Effector memory CD4-positive, alpha-beta T cell (primary cell): ENCODE data around the gene SHROOM3.

Experiments used
- DNase-seq, 3 donors: peaks; one replicate each; pipeline ENCODE4 v3.0.0-alpha.2; 2020
- H3K27ac ChIP-seq: 2 replicates; pipeline ENCODE4 v1.7.0; 2013; ENCODE audit warnings: mild to moderate bottlenecking, low read length, moderate library complexity; ENCODE audit not compliant: insufficient read depth, poor library complexity, severe bottlenecking
- H3K27me3 ChIP-seq: replicated peaks from 2 replicates; pipeline ENCODE4 v1.7.0; 2013; ENCODE audit warnings: mild to moderate bottlenecking, low read length; ENCODE audit not compliant: insufficient read depth, control insufficient read depth, poor library complexity, severe bottlenecking
- H3K36me3 ChIP-seq: 2 replicates; pipeline ENCODE4 v1.7.0; 2013; ENCODE audit warnings: mild to moderate bottlenecking, low read length, moderate library complexity; ENCODE audit not compliant: control insufficient read depth, insufficient read depth
- H3K4me1 ChIP-seq: 2 replicates; pipeline ENCODE4 v1.7.0; 2013; ENCODE audit warnings: low read length, mild to moderate bottlenecking; ENCODE audit not compliant: control insufficient read depth, insufficient read depth, poor library complexity, severe bottlenecking
- H3K4me3 ChIP-seq: 2 replicates; pipeline ENCODE4 v1.7.0; 2013; ENCODE audit warnings: low read length, low read depth, mild to moderate bottlenecking; ENCODE audit not compliant: insufficient read depth, poor library complexity, severe bottlenecking
- H3K9me3 ChIP-seq: 2 replicates; pipeline ENCODE4 v1.7.0; 2013; ENCODE audit warnings: mild to moderate bottlenecking, low read length, moderate library complexity; ENCODE audit not compliant: control insufficient read depth

The SHROOM3 gene

GRCh38 chr4:76641758-76642157 lies 206.7 kb downstream of the SHROOM3 start:
- no peak overlapping the region for H3K4me3 ChIP-seq
- H3K4me1 ChIP-seq = no peaks in the 10 kb centered on the region
- H3K9me3 ChIP-seq = no peaks in the 10 kb centered on the region
- no peak overlapping the region for H3K27ac ChIP-seq
- H3K36me3 ChIP-seq = no peaks in the 10 kb centered on the region
- H3K27me3 ChIP-seq = peaks cover 4% of the 10 kb centered on the region
- no peak for DNase-seq

GRCh38 chr4:76644831-76645485 lies 209.9 kb downstream of the SHROOM3 start:
- no peak for DNase-seq

GRCh38 chr4:76649086-76649485 lies 214.1 kb downstream of the SHROOM3 start:
- no peaks in the 10 kb centered on the region for H3K27me3 ChIP-seq
- no peaks in the 10 kb centered on the region for H3K4me1 ChIP-seq
- no peak overlapping the region for H3K4me3 ChIP-seq
- H3K9me3 ChIP-seq = no peaks in the 10 kb centered on the region
- DNase-seq = no peak
- no peak overlapping the region for H3K27ac ChIP-seq
- no peaks in the 10 kb centered on the region for H3K36me3 ChIP-seq

More at GRCh38 chr4:76644831-76645485, 209.9 kb downstream of the SHROOM3 start:
- Histone ChIP-seq H3K4me1 (no peaks in the 10 kb centered on the region), H3K36me3 (no peaks in the 10 kb centered on the region), H3K27ac (no peak overlapping the region), H3K9me3 (no peaks in the 10 kb centered on the region), H3K27me3 (peaks cover 4% of the 10 kb centered on the region), H3K4me3 (no peak overlapping the region)

- no peak overlapping the region for H3K27ac ChIP-seq
- H3K27me3 ChIP-seq = no peaks in the 10 kb centered on the region
- DNase-seq = no peak
- H3K36me3 ChIP-seq = no peaks in the 10 kb centered on the region
- no peaks in the 10 kb centered on the region for H3K9me3 ChIP-seq
- H3K4me3 ChIP-seq = no peak overlapping the region
- no peaks in the 10 kb centered on the region for H3K4me1 ChIP-seq
These were observed 216.6 kb downstream of the SHROOM3 start for GRCh38 chr4:76651616-76652015.

GRCh38 chr4:76652389-76652788 lies 217.4 kb downstream of the SHROOM3 start:
- Histone ChIP-seq H3K36me3 (no peaks in the 10 kb centered on the region), H3K4me1 (no peaks in the 10 kb centered on the region), H3K4me3 (no peak overlapping the region), H3K9me3 (no peaks in the 10 kb centered on the region), H3K27me3 (no peaks in the 10 kb centered on the region), H3K27ac (no peak overlapping the region)
- no peak for DNase-seq

GRCh38 chr4:76654084-76654483 lies 219.1 kb downstream of the SHROOM3 start:
- Histone ChIP-seq H3K9me3 (no peaks in the 10 kb centered on the region), H3K4me3 (no peak overlapping the region), H3K36me3 (no peaks in the 10 kb centered on the region), H3K27ac (no peak overlapping the region), H3K4me1 (no peaks in the 10 kb centered on the region), H3K27me3 (no peaks in the 10 kb centered on the region)
- no peak for DNase-seq

GRCh38 chr4:76654791-76655190 lies 219.8 kb downstream of the SHROOM3 start:
- no peak overlapping the region for H3K4me3 ChIP-seq
- no peak overlapping the region for H3K27ac ChIP-seq
- H3K4me1 ChIP-seq = no peaks in the 10 kb centered on the region
- no peaks in the 10 kb centered on the region for H3K9me3 ChIP-seq
- no peak for DNase-seq
- H3K36me3 ChIP-seq = no peaks in the 10 kb centered on the region
- no peaks in the 10 kb centered on the region for H3K27me3 ChIP-seq

- H3K9me3 ChIP-seq = no peaks in the 10 kb centered on the region
- no peak for DNase-seq
- no peak overlapping the region for H3K27ac ChIP-seq
- H3K36me3 ChIP-seq = no peaks in the 10 kb centered on the region
- no peaks in the 10 kb centered on the region for H3K27me3 ChIP-seq
- H3K4me1 ChIP-seq = no peaks in the 10 kb centered on the region
- H3K4me3 ChIP-seq = no peak overlapping the region
These were observed 220.8 kb downstream of the SHROOM3 start for GRCh38 chr4:76655566-76656479.

- H3K27ac ChIP-seq = no peak overlapping the region
These were observed 222.4 kb downstream of the SHROOM3 start for GRCh38 chr4:76657443-76657842.

More at GRCh38 chr4:76657443-76657842, 222.4 kb downstream of the SHROOM3 start:
- no peaks in the 10 kb centered on the region for H3K27me3 ChIP-seq
- H3K4me3 ChIP-seq = no peak overlapping the region
- no peaks in the 10 kb centered on the region for H3K36me3 ChIP-seq
- H3K4me1 ChIP-seq = no peaks in the 10 kb centered on the region
- no peak for DNase-seq
- H3K9me3 ChIP-seq = no peaks in the 10 kb centered on the region
